Ovary (tissue), 3 donors: Measurements from ENCODE around the gene CHD9.

Experiments used
- EP300 ChIP-seq: sonication (generic); formaldehyde crosslinking; IDR thresholded peaks from one replicate; pipeline ENCODE4 v1.6.1; 2017; ENCODE audit warnings: antibody characterized with exemption
- POLR2A ChIP-seq: fragments of 450-650 bp; IDR thresholded peaks from one replicate; pipeline ENCODE4 v1.6.1; 2017; ENCODE audit warnings: antibody characterized with exemption, mild to moderate bottlenecking, moderate library complexity
- TF ChIP-seq, protein P1 (sequence below), 3 donors: fragments of 450-650 bp in 2 of 3; fragments of 200-600 bp in 1 of 3; IDR thresholded peaks; one replicate each; pipeline versions ENCODE4 v1.5.1 to v1.8.0; 2016 to 2022; ENCODE audit warnings: antibody characterized with exemption in 3 of 3, mild to moderate bottlenecking in 1 of 3
- donor health status: DM: no; HTN: no; CAD: no.

DNA sequence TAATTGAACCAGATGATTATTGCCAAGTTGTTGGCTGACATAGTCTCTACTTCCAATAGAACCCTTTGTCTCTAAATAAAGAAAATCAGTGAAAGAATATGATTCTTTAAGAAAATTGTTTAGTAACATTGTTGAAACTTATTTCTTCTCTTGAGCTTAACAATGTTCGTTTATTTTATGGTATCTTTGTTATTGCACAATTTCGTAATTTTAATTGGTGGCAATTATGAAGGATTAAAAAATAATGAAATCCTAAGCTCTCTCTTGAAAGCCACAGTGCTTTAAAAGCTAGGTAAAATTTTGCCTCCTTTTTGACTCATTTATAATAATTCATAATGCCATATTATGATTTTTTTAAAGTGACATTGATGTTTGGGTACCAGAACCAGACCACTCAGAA, 230.4 kb downstream of the CHD9 start:
- TF ChIP-seq, protein P1, sequence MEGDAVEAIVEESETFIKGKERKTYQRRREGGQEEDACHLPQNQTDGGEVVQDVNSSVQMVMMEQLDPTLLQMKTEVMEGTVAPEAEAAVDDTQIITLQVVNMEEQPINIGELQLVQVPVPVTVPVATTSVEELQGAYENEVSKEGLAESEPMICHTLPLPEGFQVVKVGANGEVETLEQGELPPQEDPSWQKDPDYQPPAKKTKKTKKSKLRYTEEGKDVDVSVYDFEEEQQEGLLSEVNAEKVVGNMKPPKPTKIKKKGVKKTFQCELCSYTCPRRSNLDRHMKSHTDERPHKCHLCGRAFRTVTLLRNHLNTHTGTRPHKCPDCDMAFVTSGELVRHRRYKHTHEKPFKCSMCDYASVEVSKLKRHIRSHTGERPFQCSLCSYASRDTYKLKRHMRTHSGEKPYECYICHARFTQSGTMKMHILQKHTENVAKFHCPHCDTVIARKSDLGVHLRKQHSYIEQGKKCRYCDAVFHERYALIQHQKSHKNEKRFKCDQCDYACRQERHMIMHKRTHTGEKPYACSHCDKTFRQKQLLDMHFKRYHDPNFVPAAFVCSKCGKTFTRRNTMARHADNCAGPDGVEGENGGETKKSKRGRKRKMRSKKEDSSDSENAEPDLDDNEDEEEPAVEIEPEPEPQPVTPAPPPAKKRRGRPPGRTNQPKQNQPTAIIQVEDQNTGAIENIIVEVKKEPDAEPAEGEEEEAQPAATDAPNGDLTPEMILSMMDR (IDR thresholded peaks at IDR 0.05) = no peak
- no peak for TF ChIP-seq POLR2A
- TF ChIP-seq EP300 = no peak
